Stimulated activated CD4-positive, alpha-beta T cell treated with anti-CD3 and anti-CD28 coated beads, Interleukin-15, amount 100 ng/mL, for 24 hours (primary cell): ENCODE data around the gene SYCP2L.
"Not testable (repeated sequence)": the region's sequence is repeated elsewhere in the genome, so short reads cannot be mapped to it uniquely, and the experiment has no call there.

ENCODE experiments used
- DNase-seq: peaks from one replicate; pipeline ENCODE4 v3.0.0-alpha.2; 2020

The SYCP2L gene

GRCh38 chr6:10960171-10960570, 73.3 kb downstream of the SYCP2L start:
- no peak for DNase-seq

DNA sequence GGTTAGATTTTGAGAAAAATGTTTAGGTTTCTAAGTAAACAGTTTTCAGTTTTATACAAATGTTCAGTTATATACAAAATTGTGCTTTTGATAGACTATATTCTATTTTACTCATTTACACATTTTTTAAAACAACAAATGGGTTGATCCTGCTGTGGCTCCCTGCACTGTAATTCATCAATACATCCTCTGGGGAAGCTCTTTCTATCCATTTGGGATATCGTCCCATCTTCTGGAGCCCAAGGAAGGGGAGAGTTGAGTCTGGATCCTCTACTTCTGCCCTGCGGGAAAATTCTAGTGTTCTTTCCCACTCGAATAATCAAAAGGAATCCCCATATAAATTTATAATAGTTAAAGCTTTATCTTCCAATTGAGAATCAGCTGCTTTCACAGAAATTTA, 75.0 kb downstream of the SYCP2L start:
- no peak for DNase-seq

DNA sequence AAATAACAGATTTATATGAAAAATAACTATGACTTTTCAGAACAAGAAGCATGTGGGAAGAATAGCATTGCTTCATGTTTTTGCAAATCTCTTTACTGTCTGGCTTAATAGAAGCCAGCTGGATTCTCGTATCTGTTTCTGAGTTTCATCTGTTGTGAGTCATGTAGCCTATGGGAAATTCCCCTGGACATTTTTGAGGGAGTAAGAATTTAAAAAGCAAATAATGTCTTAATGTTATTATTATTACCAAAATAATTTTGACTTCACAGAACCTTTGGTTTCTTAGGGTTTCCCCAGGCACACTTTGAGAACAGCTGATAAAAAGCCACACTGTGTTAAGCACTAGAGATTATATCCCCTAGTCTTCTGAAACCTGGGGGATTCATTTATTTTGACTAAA, 75.8 kb downstream of the SYCP2L start:
- DNase-seq, result no peak

- DNase-seq, result no peak
These were observed 76.3 kb downstream of the SYCP2L start for GRCh38 chr6:10963113-10963512.

DNA sequence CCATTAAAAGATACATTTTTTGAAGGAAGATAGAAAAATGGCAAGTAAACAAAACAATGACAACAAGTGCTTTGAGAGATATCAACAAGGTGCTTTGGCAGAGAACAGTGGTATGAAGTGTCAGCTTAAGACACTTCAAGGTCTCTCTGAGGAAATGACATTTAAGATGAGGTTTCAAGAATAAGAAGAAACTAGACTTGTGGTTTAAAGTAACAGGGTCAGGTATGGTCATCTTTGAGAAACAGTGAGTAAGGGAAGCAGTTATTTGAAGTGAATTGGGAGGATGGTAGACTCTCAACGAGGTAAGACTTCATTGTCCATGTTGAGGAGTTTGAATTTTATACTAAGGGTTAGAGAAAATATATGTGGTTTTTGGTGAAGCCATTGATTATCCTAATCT, 77.8 kb downstream of the SYCP2L start:
- DNase-seq, result no peak

GRCh38 chr6:10968776-10969175, 81.9 kb downstream of the SYCP2L start:
- DNase-seq, result no peak

- no peak for DNase-seq
These were observed 83.9 kb downstream of the SYCP2L start for GRCh38 chr6:10970731-10971130.

- no peak for DNase-seq
These were observed 85.3 kb downstream of the SYCP2L start for GRCh38 chr6:10972196-10972595.

DNA sequence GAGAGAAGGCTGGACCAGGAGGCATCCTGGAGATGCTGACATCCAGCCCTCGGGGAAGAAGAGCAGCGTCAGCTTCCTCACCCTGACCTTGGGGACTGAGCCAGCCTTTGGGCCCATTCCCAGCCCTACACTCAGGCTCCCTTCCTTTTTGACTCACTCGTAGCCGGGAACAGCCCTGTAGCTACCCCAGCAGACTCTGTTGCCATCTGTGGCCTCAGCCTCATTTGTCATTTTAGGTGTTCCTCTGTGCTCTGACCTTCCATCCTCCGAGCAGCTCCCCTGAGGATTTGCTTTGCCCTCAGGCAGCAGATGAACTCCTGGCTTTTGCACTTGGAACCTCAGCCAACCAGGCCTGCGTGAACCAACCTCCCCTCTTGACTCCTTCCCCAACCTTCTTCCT, 89.7 kb downstream of the SYCP2L start:
- no peak for DNase-seq

- DNase-seq, result no peak
These were observed 90.5 kb downstream of the SYCP2L start for GRCh38 chr6:10977231-10977968.

GRCh38 chr6:10979603-10980002, 92.8 kb downstream of the SYCP2L start:
- DNase-seq, result no peak

- no peak for DNase-seq
These were observed 94.6 kb downstream of the SYCP2L start for GRCh38 chr6:10981409-10981808.

GRCh38 chr6:10984959-10985358, 98.1 kb downstream of the SYCP2L start:
- not testable (repeated sequence) for DNase-seq

- no peak for DNase-seq
These were observed 102.7 kb downstream of the SYCP2L start for GRCh38 chr6:10989587-10989986.

DNA sequence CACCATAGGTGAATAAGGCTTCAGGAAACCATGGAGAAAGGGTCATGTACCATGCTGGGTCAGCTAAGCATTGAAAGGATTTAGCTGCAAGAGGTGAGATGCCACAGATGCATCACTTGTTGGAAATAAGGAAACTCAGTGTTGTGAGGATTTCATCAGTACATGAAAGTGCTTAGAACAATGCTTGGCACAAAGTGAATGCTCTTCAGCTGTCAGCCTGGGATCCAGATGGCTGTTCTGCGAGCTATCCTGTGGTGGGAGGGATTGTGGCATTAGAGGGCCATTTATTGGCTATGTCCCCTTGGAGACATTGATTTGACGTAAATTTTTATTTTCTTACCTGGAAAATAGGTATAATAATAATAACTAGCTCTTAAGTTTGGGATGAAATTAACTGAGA, 104.3 kb downstream of the SYCP2L start:
- DNase-seq, result no peak

GRCh38 chr6:10993896-10994295, 107.0 kb downstream of the SYCP2L start:
- no peak for DNase-seq

DNA sequence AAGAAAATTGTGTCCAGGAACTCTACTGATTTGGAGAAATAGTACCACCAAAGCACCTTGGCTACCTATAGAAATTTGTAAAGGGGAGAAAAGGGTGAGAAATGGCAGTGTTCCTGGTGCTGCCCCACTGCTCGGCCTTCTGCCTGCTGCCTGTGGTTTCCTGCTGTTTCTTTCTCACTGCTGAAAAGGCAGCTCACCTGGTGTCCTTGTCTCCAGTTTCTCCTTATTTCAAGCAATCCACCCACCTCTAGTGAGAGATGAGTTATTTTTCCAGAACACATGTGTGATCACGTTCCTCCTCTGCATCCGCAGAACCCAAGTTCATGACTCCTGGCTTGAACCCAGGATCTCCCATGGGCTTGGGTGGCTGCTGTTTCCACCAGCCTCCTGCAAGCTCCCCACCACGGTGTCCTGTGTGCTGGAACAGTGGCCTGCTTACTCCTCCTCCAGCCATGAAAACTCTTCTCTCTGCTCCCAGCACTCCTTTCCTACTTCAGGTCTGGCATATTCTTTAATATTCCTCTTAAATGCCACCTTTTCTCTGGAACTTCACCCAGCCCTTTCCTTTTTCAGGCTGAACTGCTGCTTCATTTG, 108.4 kb downstream of the SYCP2L start:
- DNase-seq, result no peak

GRCh38 chr6:10999994-11000393, 113.1 kb downstream of the SYCP2L start:
- DNase-seq, result no peak

DNA sequence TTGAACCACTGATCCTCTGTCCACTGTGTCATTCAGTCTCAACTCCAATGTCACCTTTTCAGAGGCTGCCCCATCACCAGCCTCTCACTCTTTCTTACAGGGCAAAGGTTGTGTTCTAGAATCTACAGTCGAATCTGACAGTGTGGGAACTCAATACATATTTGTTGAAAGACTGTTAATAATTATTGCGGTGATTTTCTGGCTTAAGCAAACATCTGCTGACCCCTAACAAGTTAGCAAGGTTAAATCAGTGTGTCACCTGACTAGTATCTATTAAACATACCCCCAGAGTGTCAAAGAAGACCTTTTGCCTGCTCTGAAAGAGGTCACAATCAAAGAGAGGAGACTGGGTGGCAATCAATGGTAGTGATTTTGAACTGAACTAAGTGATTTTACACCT, 115.3 kb downstream of the SYCP2L start:
- DNase-seq, result no peak

DNA sequence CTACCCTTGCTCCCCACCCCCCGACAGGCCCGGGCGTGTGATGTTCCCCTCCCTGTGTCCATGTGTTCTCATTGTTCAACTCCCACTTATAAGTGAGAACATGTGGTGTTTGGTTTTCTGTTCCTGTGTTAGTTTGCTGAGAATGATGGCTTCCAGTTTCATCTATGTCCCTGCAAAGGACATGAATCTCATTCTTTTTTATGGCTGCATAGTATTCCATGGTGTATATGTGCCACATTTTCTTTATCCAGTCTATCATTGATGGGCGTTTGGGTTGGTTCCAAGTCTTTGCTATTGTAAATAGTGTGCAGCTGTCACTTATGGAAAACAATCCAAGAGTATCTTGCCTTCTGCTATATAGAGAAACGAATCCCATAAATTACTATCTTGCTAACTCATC, 116.4 kb downstream of the SYCP2L start:
- not testable (repeated sequence) for DNase-seq

- no peak for DNase-seq
These were observed 119.2 kb downstream of the SYCP2L start for GRCh38 chr6:11006061-11006460.

- no peak for DNase-seq
These were observed 121.1 kb downstream of the SYCP2L start for GRCh38 chr6:11007715-11008608.

DNA sequence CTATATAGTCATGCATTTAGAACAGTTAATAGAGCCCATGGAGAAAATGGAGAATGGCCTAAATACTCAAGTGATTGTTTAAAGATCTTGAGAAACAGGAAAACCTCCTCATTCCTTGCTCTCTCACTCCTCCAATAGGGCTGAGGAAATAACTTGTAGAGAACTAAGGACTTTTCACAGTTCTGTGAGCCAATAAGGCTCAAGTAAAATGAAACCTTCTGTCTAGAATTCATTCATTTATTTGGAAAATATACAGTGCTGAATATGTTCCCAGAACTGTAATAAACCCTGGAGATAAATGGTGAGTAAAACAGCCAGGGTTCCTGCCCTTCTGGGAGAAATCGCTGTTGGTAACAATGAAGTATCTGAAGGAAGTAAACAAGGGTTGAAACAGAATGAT, 122.0 kb downstream of the SYCP2L start:
- DNase-seq, result no peak

DNA sequence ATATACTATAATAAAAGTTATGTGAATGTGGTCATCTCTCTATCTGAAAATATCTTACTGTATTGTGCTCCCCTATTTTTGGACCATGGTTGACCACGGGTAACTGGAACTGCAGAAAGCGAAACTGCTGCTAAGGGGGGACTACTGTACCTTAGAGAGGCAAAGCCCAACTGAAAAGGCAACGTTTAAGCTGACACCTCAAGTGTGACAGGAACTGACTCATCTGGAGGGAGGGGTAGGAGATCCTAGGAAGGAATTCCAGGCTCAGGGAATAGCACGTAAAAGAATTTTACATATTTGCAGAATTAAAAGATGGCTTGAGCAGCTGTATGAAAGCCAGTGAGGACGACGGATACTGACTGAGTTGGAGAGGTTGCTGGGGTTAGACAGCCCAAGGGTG, 122.5 kb downstream of the SYCP2L start:
- no peak for DNase-seq
